GM18870 (cell line): ENCODE results near the gene TEAD4.

Experiments used
- ATAC-seq: cut with Tn5 transposase; IDR thresholded peaks from one replicate; pipeline ENCODE4 v1.9.1; 2021; ENCODE audit warnings: moderate library complexity; ENCODE audit not compliant: unreplicated experiment

The TEAD4 gene

GRCh38 chr12:2960390-2960956 lies 1.3 kb downstream of the TEAD4 start:
- ATAC-seq: no peak

DNA sequence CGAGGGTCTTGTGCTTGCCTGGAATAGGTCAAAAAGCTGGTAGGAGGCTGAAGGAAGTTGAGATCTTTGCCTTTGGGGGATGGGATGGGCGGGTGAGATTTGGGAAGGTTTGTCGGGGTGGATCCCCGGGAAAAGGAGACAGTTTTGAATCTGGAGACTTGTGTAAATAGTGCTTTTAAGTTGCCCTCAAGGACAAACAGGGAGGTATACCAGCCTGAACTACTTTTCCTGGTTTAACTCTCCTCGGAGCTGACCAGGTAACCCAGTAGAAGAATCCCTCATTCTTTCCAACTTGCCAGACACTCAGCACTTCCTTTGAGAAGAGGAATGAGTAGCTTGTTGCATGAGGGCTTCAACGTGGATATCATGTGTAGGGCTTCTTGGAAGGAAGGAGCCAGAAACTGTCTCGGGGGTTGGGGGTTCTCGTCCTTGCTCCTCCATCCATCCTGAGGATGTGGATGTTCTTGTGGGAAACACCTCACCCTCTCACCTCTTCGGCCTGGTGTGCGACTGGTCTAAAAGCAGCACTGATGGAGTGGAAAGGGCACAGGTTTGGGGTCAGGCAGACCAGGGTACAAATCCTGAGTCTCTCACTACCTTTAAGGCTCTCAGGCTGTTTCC lies 1.9 kb downstream of the TEAD4 start:
- ATAC-seq: no peak

DNA sequence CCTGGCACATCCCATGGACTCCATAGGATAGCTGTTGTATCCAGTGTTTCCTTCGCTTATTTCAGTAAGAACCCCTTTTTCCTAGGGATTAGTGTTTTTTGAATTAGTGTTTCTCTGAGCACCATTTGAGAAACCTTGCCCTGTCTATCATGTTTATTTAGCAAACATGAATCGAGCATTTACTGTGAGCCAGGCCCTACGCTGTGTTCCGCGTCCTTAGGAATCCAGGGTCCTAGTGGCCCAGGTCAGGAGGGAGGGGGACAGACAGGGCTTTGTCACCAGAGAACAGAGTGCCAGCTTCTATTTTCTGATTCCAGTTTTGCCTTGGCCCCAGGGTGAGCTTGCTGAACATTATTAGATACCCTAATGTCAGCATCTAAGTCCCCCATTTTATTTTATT lies 2.5 kb downstream of the TEAD4 start:
- ATAC-seq: no peak

GRCh38 chr12:2963154-2963759 lies 4.1 kb downstream of the TEAD4 start:
- ATAC-seq: no peak

DNA sequence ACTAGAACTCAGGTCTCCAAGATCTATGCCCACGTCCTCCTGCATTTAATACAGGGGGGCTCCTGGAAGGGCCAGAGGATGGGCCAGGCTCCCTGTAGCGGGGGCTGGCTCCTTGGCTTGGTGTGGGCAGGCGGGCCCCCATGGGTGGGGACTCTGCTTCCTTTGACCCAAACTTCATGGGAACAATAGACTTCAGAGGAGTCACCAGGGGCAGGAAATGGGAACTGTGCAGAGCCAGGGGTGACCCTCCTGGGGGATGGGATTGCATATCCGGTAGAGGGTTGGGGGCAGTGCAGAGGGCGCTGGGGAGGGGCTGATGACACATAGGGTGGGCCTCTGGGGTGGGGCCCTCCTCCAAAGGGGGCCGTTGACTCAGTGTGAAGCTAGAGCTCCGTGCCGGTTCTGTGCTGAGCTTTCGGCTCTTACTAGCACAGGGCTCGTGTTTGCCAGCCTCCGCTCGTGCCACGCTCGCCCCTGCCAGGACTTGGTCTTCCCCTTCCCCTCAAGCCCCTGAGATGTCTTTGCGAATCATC lies 4.6 kb downstream of the TEAD4 start:
- ATAC-seq: no peak

DNA sequence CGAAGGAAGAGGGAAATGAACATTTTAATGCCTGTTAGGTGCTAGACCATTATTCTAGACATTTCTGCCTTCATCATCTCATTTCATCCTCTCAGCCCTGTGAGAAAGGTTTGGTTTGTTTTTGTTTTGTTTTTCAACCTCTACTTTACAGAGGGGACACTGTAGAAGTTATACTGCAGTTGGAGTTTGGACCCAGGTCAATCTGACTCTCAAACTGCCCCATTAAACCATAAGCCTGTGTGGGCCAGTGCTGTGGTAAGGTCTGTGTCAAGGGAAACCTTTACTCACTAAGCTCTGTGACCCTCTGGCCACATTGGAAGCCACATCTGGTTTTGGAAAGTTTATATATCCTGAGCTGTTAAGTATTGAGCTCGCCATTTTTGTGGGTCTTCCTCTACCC lies 8.5 kb downstream of the TEAD4 start:
- no peak for ATAC-seq

GRCh38 chr12:2970744-2971143 lies 11.5 kb downstream of the TEAD4 start:
- no peak for ATAC-seq

- no peak for ATAC-seq
Observed at GRCh38 chr12:2973566-2973965, 14.4 kb downstream of the TEAD4 start.

DNA sequence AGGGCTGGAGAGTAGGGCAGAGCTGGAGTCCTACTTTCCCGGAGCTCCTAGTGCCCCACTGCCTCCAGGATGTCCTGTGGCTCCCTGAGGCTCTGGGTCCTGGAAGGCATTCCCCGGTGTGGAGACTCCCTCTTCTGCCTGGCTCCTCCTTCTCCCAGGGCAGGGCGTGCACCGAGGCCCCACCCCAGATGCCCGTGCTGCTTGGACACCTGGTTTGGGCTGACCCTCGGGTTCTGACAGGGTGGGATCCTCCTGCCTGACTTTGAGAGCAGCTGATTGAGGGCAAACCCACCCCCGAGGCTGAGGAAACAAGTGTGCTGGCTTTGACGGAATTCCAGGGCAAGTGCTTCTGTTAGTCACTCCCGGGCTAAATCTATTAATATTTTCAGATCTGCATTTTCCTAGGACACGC lies 15.4 kb downstream of the TEAD4 start:
- no peak for ATAC-seq

- no peak for ATAC-seq
Observed at GRCh38 chr12:2976581-2976996, 17.4 kb downstream of the TEAD4 start.

- ATAC-seq: no peak
Observed at GRCh38 chr12:2977776-2978175, 18.6 kb downstream of the TEAD4 start.

DNA sequence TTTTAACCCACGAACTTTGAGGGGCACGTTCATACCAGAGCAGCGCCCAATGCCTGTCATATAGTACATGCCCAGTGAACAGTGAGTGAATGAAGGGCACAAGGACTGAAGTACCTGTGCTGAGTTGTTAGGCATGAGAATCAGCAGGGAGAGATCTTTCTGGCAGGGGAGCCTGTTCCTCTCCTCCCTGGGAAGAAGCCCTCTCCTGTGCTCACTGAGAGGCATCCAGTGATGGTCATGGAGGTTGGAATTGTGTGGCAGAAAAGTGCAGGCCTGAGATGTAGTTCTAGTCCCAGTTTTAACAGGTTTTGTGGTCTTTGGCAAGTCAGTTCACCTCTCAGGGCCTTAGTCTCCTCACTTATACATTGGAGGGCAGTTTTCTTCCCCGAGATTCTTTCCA lies 20.6 kb downstream of the TEAD4 start:
- ATAC-seq: no peak

DNA sequence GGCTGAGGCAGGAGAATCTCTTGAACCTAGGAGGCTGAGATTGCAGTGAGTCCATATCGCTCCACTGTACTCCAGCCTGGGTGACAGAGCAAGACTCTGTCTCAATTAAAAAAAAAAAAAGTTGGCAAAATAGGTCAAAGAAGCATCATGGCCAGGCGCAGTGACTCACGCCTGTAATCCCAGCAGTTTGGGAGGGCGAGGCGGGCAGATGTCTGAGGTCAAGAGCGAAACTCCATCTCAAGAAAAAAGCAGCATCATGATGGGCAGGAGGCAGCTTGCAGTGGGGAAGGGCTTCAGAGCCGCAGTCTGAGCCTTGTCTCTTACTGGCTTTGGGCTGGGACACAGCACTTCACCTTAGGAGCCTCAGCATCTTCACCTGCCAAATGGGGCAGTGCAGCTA lies 21.4 kb downstream of the TEAD4 start:
- ATAC-seq: no peak

GRCh38 chr12:2982361-2982760 lies 23.2 kb downstream of the TEAD4 start:
- ATAC-seq: no peak

GRCh38 chr12:2984249-2984648 lies 25.1 kb downstream of the TEAD4 start:
- ATAC-seq: no peak

- ATAC-seq: no peak
Observed at GRCh38 chr12:2984698-2985097, 25.5 kb downstream of the TEAD4 start.

DNA sequence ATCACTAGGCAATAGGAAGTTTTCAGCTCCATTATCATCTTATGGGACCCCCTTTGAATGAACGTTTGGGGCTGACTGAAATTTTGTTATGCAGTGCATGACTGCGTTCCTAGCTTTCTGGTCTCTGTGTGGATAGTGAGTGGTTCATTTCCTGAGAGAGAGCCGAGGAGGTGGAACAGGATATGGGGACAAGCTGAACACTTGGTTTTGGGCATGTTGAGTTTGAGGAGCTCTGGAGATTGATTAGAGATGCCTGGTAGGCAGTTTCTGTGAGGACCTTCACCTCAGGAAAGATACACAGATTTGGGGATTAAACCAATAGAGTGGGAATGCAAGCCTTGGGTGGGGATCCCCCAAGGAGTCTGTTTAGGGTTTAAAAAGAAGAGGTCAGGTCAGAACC lies 27.7 kb downstream of the TEAD4 start:
- no peak for ATAC-seq

GRCh38 chr12:2988494-2988893 lies 29.3 kb downstream of the TEAD4 start:
- no peak for ATAC-seq

- ATAC-seq: no peak
Observed at GRCh38 chr12:2992724-2993123, 33.5 kb downstream of the TEAD4 start.

DNA sequence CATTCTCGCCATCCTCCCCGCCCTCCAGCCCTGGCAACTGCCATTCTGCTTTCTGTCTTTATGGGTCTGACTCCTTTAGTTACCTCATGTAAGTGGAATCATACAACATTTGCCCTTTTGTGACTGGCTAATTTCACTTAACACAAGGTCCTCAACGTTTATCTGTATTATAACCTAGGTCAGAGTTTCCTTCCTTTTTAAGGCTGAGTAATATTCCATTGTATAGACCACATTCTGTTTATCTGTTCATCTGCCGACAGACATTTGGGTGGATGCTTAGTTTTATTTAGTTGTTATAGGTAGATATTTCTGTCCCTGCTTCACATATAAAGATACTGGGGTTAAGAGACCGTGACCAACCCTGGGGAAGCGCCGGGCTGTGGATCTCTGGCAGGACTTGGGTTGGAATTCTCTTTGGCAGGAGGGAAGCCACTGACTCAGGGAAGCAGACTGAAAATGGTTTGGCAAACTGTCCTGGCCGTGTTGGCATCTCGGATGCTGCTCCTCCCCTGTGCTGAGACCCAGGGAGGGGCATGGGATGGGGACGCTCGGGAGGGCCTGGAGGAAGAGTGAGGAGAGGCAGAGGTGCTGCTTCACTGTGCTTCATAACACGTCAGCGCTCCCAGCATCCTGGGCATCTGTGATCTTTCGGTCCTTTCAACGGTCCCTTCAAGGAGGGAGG lies 38.9 kb downstream of the TEAD4 start:
- no peak for ATAC-seq

GRCh38 chr12:2998789-2999264 lies 39.6 kb downstream of the TEAD4 start:
- ATAC-seq: no peak
